A549 (cell line): ENCODE measurements around the gene SYNDIG1L. TPM values are rescaled to one million over a fixed set of nuclear protein-coding genes. Genes with fewer than 3 reads are reported as not detected.
"Not testable (repeated sequence)": the region's sequence is repeated elsewhere in the genome, so short reads cannot be mapped to it uniquely, and the experiment has no call there.

Experiments used
- ATAC-seq, 2 experiments: fragments of 200-7000 bp in 1 of 2; fragments of >200 bp in 1 of 2; cut with Nextera tagmentation in 1 of 2; cut with Tn5 transposase in 1 of 2; 3 replicates each; pipeline versions ENCODE4 v1.8.0 to v1.9.1; 2018 to 2020; ENCODE audit warnings: mild to moderate bottlenecking in 1 of 2, moderate library complexity in 1 of 2
- CTCF ChIA-PET: fragments of 300-600 bp; sonication (Branson Sonifier 250); formaldehyde crosslinking; extraction: SDS; loops from one replicate; lab custom pipeline; 2021; ENCODE audit warnings: antibody characterized with exemption, inconsistent platforms; lab: Yijun Ruan, JAX
- POLR2A ChIA-PET: fragments of 350-600 bp; formaldehyde crosslinking; extraction: SDS; loops from one replicate; lab custom pipeline; 2021; ENCODE audit warnings: antibody characterized with exemption, inconsistent platforms; lab: Yijun Ruan, JAX
- DNase-seq, 2 experiments: peaks; one replicate each; pipeline versions ENCODE4 v3.0.0 to v3.0.0-alpha.2; 2011 to 2016; ENCODE audit warnings: low read depth in 1 of 2, low spot score in 1 of 2
- FAIRE-seq: peaks from 2 replicates; lab custom pipeline; 2011; peaks lifted over from hg19 to GRCh38; lab: Jason Lieb, UNC
- H3K27ac ChIP-seq, 2 experiments: fragments of >200 bp; sonication (Bioruptor Twin); formaldehyde crosslinking; 3 replicates each; pipeline ENCODE4 v1.5.1; 2016 to 2017
- H3K4me1 ChIP-seq: fragments of >200 bp; sonication (Bioruptor Twin); formaldehyde crosslinking; 3 replicates; pipeline ENCODE4 v1.6.1; 2016
- H3K4me2 ChIP-seq: fragments of >200 bp; sonication (Bioruptor Twin); formaldehyde crosslinking; 3 replicates; pipeline ENCODE4 v1.6.1; 2016
- H3K4me3 ChIP-seq: fragments of >200 bp; sonication (Bioruptor Twin); formaldehyde crosslinking; 3 replicates; pipeline ENCODE4 v1.5.1; 2016
- H3K9me3 ChIP-seq: fragments of >200 bp; sonication (Bioruptor Twin); formaldehyde crosslinking; 3 replicates; pipeline ENCODE4 v1.6.1; 2016
- ATOH8 ChIP-seq: fragments of 250-450 bp; sonication (Bioruptor Pico); IDR thresholded peaks from 2 replicates; pipeline ENCODE4 v1.5.0; 2020; ENCODE audit warnings: low read depth, mild to moderate bottlenecking, moderate library complexity
- BCL3 ChIP-seq: fragments of >200 bp; sonication (Bioruptor Twin); formaldehyde crosslinking; IDR thresholded peaks from 3 replicates; pipeline ENCODE4 v1.6.1; 2016
- CHD2 ChIP-seq: fragments of 150-350 bp; IDR thresholded peaks from 2 replicates; pipeline ENCODE4 v1.6.1; 2014; ENCODE audit warnings: low read length; ENCODE audit not compliant: partially characterized antibody
- CHD4 ChIP-seq: fragments of 200-600 bp; sonication (generic); IDR thresholded peaks from 2 replicates; pipeline ENCODE4 v1.6.1; 2016; ENCODE audit warnings: antibody characterized with exemption, mild to moderate bottlenecking, borderline replicate concordance
- EP300 ChIP-seq, 2 experiments: fragments of >200 bp; sonication (Bioruptor Twin); formaldehyde crosslinking; IDR thresholded peaks; 2 replicates in 1 of 2; 3 replicates in 1 of 2; pipeline ENCODE4 v1.6.1; 2016 to 2017
- HES2 ChIP-seq: fragments of >200 bp; sonication (Bioruptor Twin); formaldehyde crosslinking; IDR thresholded peaks from 2 replicates; pipeline ENCODE4 v1.6.1; 2016
- HEYL ChIP-seq: fragments of 250-450 bp; sonication (Bioruptor Pico); IDR thresholded peaks from 2 replicates; pipeline ENCODE4 v1.8.0; 2021; ENCODE audit warnings: mild to moderate bottlenecking, moderate library complexity
- HMGXB4 ChIP-seq: fragments of 250-450 bp; sonication (Bioruptor Pico); IDR thresholded peaks from 2 replicates; pipeline ENCODE4 v1.5.0; 2021; ENCODE audit warnings: mild to moderate bottlenecking, moderate library complexity, borderline replicate concordance
- HOXB5 ChIP-seq: fragments of 250-450 bp; sonication (Bioruptor Pico); IDR thresholded peaks from 2 replicates; pipeline ENCODE4 v1.5.0; 2020; ENCODE audit warnings: mild to moderate bottlenecking, moderate library complexity
- JUN ChIP-seq, 2 experiments: fragments of >200 bp; sonication (Bioruptor Twin); formaldehyde crosslinking; IDR thresholded peaks; 2 replicates in 1 of 2; 3 replicates in 1 of 2; pipeline ENCODE4 v1.6.1; 2016 to 2017
- KDM5A ChIP-seq: fragments of 200-600 bp; sonication (generic); IDR thresholded peaks from 2 replicates; pipeline ENCODE4 v1.6.1; 2016; ENCODE audit warnings: antibody characterized with exemption, mild to moderate bottlenecking
- MAX ChIP-seq: IDR thresholded peaks from 2 replicates; pipeline ENCODE4 v1.6.1; 2012
- MAZ ChIP-seq: fragments of 150-350 bp; IDR thresholded peaks from 2 replicates; pipeline ENCODE4 v1.6.1; 2014; ENCODE audit warnings: antibody characterized with exemption, low read depth, low read length, borderline replicate concordance
- MYC ChIP-seq: IDR thresholded peaks from 2 replicates; pipeline ENCODE4 v1.6.1; 2012; ENCODE audit warnings: mild to moderate bottlenecking, inconsistent platforms, low read length, improper control_type of control experiment, borderline replicate concordance
- NR3C1 ChIP-seq: fragments of >200 bp; sonication (Bioruptor Twin); formaldehyde crosslinking; IDR thresholded peaks from 3 replicates; pipeline ENCODE4 v1.6.1; 2017
- PHF8 ChIP-seq: fragments of 200-600 bp; sonication (generic); IDR thresholded peaks from 2 replicates; pipeline ENCODE4 v1.6.1; 2016; ENCODE audit warnings: low read depth, mild to moderate bottlenecking, antibody characterized with exemption, moderate library complexity, borderline replicate concordance
- RAD21 ChIP-seq, 2 experiments: fragments of >200 bp in 1 of 2; sonication (Bioruptor Twin) in 1 of 2; formaldehyde crosslinking in 1 of 2; IDR thresholded peaks in 1 of 2; conservative IDR thresholded peaks in 1 of 2; 2 replicates in 1 of 2; 3 replicates in 1 of 2; pipeline ENCODE4 v1.6.1; 2012 to 2018; ENCODE audit warnings: inconsistent platforms in 1 of 2
- RARB ChIP-seq: fragments of 250-450 bp; sonication (Bioruptor Pico); IDR thresholded peaks from 2 replicates; pipeline ENCODE4 v1.8.0; 2021; ENCODE audit warnings: mild to moderate bottlenecking, moderate library complexity
- RCOR1 ChIP-seq: fragments of 150-350 bp; IDR thresholded peaks from 2 replicates; pipeline ENCODE4 v1.6.1; 2014; ENCODE audit warnings: antibody characterized with exemption, low read length, low read depth
- RFX5 ChIP-seq: fragments of 450-650 bp; IDR thresholded peaks from 2 replicates; pipeline ENCODE4 v1.7.1; 2014; ENCODE audit warnings: antibody characterized with exemption, mild to moderate bottlenecking, moderate library complexity
- RNF2 ChIP-seq: fragments of 200-600 bp; sonication (generic); IDR thresholded peaks from 2 replicates; pipeline ENCODE4 v1.6.1; 2016; ENCODE audit warnings: low read depth, mild to moderate bottlenecking, antibody characterized with exemption, moderate library complexity, borderline replicate concordance
- TFCP2L1 ChIP-seq: fragments of 250-450 bp; sonication (Bioruptor Pico); IDR thresholded peaks from 2 replicates; pipeline ENCODE4 v1.5.0; 2021; ENCODE audit warnings: mild to moderate bottlenecking
- USF2 ChIP-seq: fragments of 450-650 bp; IDR thresholded peaks from 2 replicates; pipeline ENCODE4 v1.6.1; 2014; ENCODE audit warnings: antibody characterized with exemption
- ZC3H11A ChIP-seq: fragments of 450-650 bp; IDR thresholded peaks from 2 replicates; pipeline ENCODE4 v1.6.1; 2014; ENCODE audit warnings: antibody characterized with exemption, mild to moderate bottlenecking
- WGBS: methylation state at CpG from one replicate; pipeline ENCODE4 v1.1.6; 2017; ENCODE audit errors: missing lambda C conversion rate; 5-methylcytosine and 5-hydroxymethylcytosine counted together
- polyA plus RNA-seq, 4 experiments: library from polyadenylated mRNA; depleted of rRNA in 3 of 4; stranded (reverse); fragments of >200 nt; fragmentation: RNase III in 1 of 4; extraction: RNeasy Plus Mini Kit Qiagen cat#74134 plus additional on column Dnase treatment in 1 of 4; gene quantifications; 2 replicates in 3 of 4; 3 replicates in 1 of 4; pipeline ENCODE4 v1.2.3, GENCODE V29; 2011 to 2017

Gene SYNDIG1L
- polyA plus RNA-seq, 2 of the 4 experiments (the other 2 are of a cell fraction) = not detected

- WGBS = 52% methylated on average over 16 of the region's 16 CpGs
- FAIRE-seq = no peak
- DNase-seq = no peak
- Histone ChIP-seq H3K9me3 (no peaks in the 10 kb centered on the region), H3K4me1 (no peaks in the 10 kb centered on the region), H3K27ac (no peak overlapping the region), H3K4me2 (no peak overlapping the region), H3K4me3 (no peak overlapping the region)
- POLR2A ChIA-PET = no interaction called here
- CTCF ChIA-PET = interaction anchor here (0.6 to 0.7 kb wide), 2 partner anchors 24 to 296 kb away, joined by 3 read pairs; no protein-coding TSS in a partner anchor
- no peak for ATAC-seq
- TF ChIP-seq HOXB5 (CRISPR knock-in tag) (no peak), MYC (no peak), RARB (CRISPR knock-in tag) (no peak), RAD21 (conservative IDR thresholded peaks at IDR 0.05 in 1 of 2, IDR thresholded peaks at IDR 0.05 in 1 of 2) (no peak), ZC3H11A (no peak), MAX (no peak), EP300 (IDR thresholded peaks at IDR 0.05) (no peak), TFCP2L1 (CRISPR knock-in tag) (no peak), MAZ (no peak), BCL3 (no peak), RFX5 (no peak), HEYL (no peak), ATOH8 (CRISPR knock-in tag) (no peak), USF2 (no peak), RNF2 (no peak), PHF8 (no peak), CHD4 (no peak), JUN (IDR thresholded peaks at IDR 0.05) (no peak)
Measured at GRCh38 chr14:74392616-74393570, 33.1 kb downstream of the SYNDIG1L start.

GRCh38 chr14:74391479-74391878 is 34.5 kb downstream of the SYNDIG1L start:
- CTCF ChIA-PET = interaction anchor here (1.8 kb wide), 1 partner anchor 28 kb away, joined by 4 read pairs; no protein-coding TSS in a partner anchor
- Histone ChIP-seq H3K4me3 (no peak overlapping the region), H3K9me3 (no peaks in the 10 kb centered on the region), H3K4me2 (no peak overlapping the region), H3K4me1 (no peaks in the 10 kb centered on the region), H3K27ac (no peak overlapping the region)
- TF ChIP-seq HMGXB4 (CRISPR knock-in tag) (no peak), ATOH8 (CRISPR knock-in tag) (no peak), KDM5A (no peak), CHD2 (no peak), HES2 (no peak), NR3C1 (no peak), RCOR1 (no peak), CHD4 (no peak), MYC (no peak)
- no peak for DNase-seq
- no peak for FAIRE-seq
- WGBS = 17% methylated on average over 3 of the region's 3 CpGs
- POLR2A ChIA-PET = no interaction called here
- ATAC-seq = no peak

- FAIRE-seq = not testable (repeated sequence)
- CTCF ChIA-PET = interaction anchor here (0.9 to 1.8 kb wide), 3 partner anchors 21 to 88 kb away, joined by 3 to 4 read pairs (median 3); no protein-coding TSS in a partner anchor
- 85% methylated on average over 3 of the region's 3 CpGs for WGBS
Measured at GRCh38 chr14:74390505-74390904, 35.5 kb downstream of the SYNDIG1L start.

More at GRCh38 chr14:74390505-74390904, 35.5 kb downstream of the SYNDIG1L start:
- H3K27ac ChIP-seq, DNase-seq, H3K4me3 ChIP-seq, H3K4me1 ChIP-seq, POLR2A ChIA-PET, H3K9me3 ChIP-seq, ATAC-seq, H3K4me2 ChIP-seq: not testable (repeated sequence)
